GM23338 (cell line): ENCODE results near the gene DNAH17. TPM values are rescaled to one million over a fixed set of nuclear protein-coding genes. Genes with fewer than 3 reads are reported as not detected.

Source experiments
- ATAC-seq: fragments of 200-7000 bp; cut with Tn5 transposase; 3 replicates; pipeline ENCODE4 v1.9.1; 2020
- DNase-seq: peaks from one replicate; pipeline ENCODE4 v3.0.0-alpha.2; 2015; ENCODE audit warnings: low spot score
- H2AFZ ChIP-seq: fragments of 200-600 bp; sonication (generic); 2 replicates; pipeline ENCODE4 v1.8.0; 2016; ENCODE audit warnings: antibody characterized with exemption, mild to moderate bottlenecking, moderate library complexity
- H3F3A ChIP-seq: fragments of 200-600 bp; sonication (generic); replicated peaks from 2 replicates; pipeline ENCODE4 v1.8.0; 2017; ENCODE audit warnings: antibody characterized with exemption, mixed run types, low read depth
- H3K27ac ChIP-seq: fragments of 200-600 bp; sonication (generic); 2 replicates; pipeline ENCODE4 v1.6.1; 2016; ENCODE audit warnings: low read depth
- H3K27me3 ChIP-seq: fragments of 200-600 bp; sonication (generic); 2 replicates; pipeline ENCODE4 v1.8.0; 2016; ENCODE audit warnings: mild to moderate bottlenecking, mixed run types, moderate library complexity; ENCODE audit not compliant: insufficient read depth
- H3K36me3 ChIP-seq: fragments of 200-600 bp; sonication (generic); 2 replicates; pipeline ENCODE4 v1.8.0; 2016; ENCODE audit warnings: mild to moderate bottlenecking; ENCODE audit not compliant: insufficient read depth
- H3K4me1 ChIP-seq: fragments of 200-600 bp; sonication (generic); 2 replicates; pipeline ENCODE4 v1.8.0; 2016; ENCODE audit warnings: mild to moderate bottlenecking, moderate library complexity; ENCODE audit not compliant: insufficient read depth
- H3K4me2 ChIP-seq: fragments of 200-600 bp; sonication (generic); 2 replicates; pipeline ENCODE4 v1.7.1; 2017; ENCODE audit warnings: mixed run types
- H3K4me3 ChIP-seq: fragments of 200-600 bp; sonication (generic); 2 replicates; pipeline ENCODE4 v1.6.1; 2016; ENCODE audit warnings: mixed run types
- H3K79me2 ChIP-seq: fragments of 200-600 bp; sonication (generic); replicated peaks from 2 replicates; pipeline ENCODE4 v1.8.0; 2017; ENCODE audit warnings: mild to moderate bottlenecking; ENCODE audit not compliant: insufficient read depth
- H3K9me2 ChIP-seq: fragments of 200-600 bp; sonication (generic); 2 replicates; pipeline ENCODE4 v1.8.0; 2017; ENCODE audit not compliant: insufficient read depth
- H4K20me1 ChIP-seq: fragments of 200-600 bp; sonication (generic); replicated peaks from 2 replicates; pipeline ENCODE4 v1.8.0; 2017; ENCODE audit warnings: mild to moderate bottlenecking; ENCODE audit not compliant: insufficient read depth
- H3K27ac Mint-ChIP-seq: 2 replicates; pipeline ENCODE4 v1.8.0; 2020; ENCODE audit warnings: inconsistent platforms, mild to moderate bottlenecking, moderate library complexity, mixed read lengths
- H3K27me3 Mint-ChIP-seq: 3 replicates; pipeline ENCODE4 v1.8.0; 2022; ENCODE audit warnings: low read depth, mild to moderate bottlenecking, moderate library complexity, mixed read lengths, inconsistent platforms; ENCODE audit not compliant: insufficient read depth, poor library complexity
- H3K36me3 Mint-ChIP-seq: 3 replicates; pipeline ENCODE4 v1.8.0; 2021; ENCODE audit warnings: low read depth, mild to moderate bottlenecking, inconsistent platforms, moderate library complexity, mixed read lengths
- H3K4me1 Mint-ChIP-seq: 3 replicates; pipeline ENCODE4 v1.8.0; 2020; ENCODE audit warnings: mild to moderate bottlenecking, inconsistent platforms, mixed read lengths
- H3K4me3 Mint-ChIP-seq: 3 replicates; pipeline ENCODE4 v1.8.0; 2021; ENCODE audit warnings: moderate library complexity, mild to moderate bottlenecking, inconsistent platforms, mixed read lengths
- H3K9me3 Mint-ChIP-seq: 3 replicates; pipeline ENCODE4 v1.8.0; 2020; ENCODE audit warnings: moderate library complexity, mild to moderate bottlenecking, inconsistent platforms, mixed read lengths
- CTCF ChIP-seq, 2 experiments: fragments of 200-600 bp in 1 of 2; sonication (generic) in 1 of 2; conservative IDR thresholded peaks; 2 replicates each; pipeline versions ENCODE4 v1.5.1 to v1.6.1; 2016 to 2017; ENCODE audit warnings: antibody characterized with exemption in 2 of 2, low read depth in 2 of 2, mild to moderate bottlenecking in 2 of 2, moderate library complexity in 1 of 2
- EZH2 ChIP-seq: fragments of 200-600 bp; sonication (generic); IDR thresholded peaks from one replicate; pipeline ENCODE4 v1.8.0; 2017; ENCODE audit warnings: antibody characterized with exemption, mild to moderate bottlenecking, low read depth; ENCODE audit not compliant: unreplicated experiment
- JUNB ChIP-seq: IDR thresholded peaks from one replicate; pipeline ENCODE4 v1.6.1; 2016; ENCODE audit warnings: antibody characterized with exemption; ENCODE audit not compliant: unreplicated experiment
- NANOG ChIP-seq: IDR thresholded peaks from 2 replicates; pipeline ENCODE4 v1.6.1; 2016; ENCODE audit warnings: antibody characterized with exemption, borderline replicate concordance
- REST ChIP-seq: IDR thresholded peaks from one replicate; pipeline ENCODE4 v1.6.1; 2018; ENCODE audit warnings: antibody characterized with exemption; ENCODE audit not compliant: unreplicated experiment
- ZNF114 ChIP-seq: fragments of 250-450 bp; sonication (Bioruptor Pico); IDR thresholded peaks from 2 replicates; pipeline ENCODE4 v1.5.0; 2020; ENCODE audit warnings: mild to moderate bottlenecking, moderate library complexity
- ZNF462 ChIP-seq: fragments of 250-450 bp; sonication (Bioruptor Pico); IDR thresholded peaks from 2 replicates; pipeline ENCODE4 v1.5.0; 2020; ENCODE audit warnings: mild to moderate bottlenecking, moderate library complexity
- polyA plus RNA-seq: library from polyadenylated mRNA; unstranded; fragments of >200 nt; fragmentation: Nextera tagmentation; extraction: Ambion mirVana; gene quantifications from 2 replicates; pipeline ENCODE4 v1.2.1, GENCODE V29; 2016
- total RNA-seq: library from RNA; depleted of rRNA; stranded (reverse); fragments of >200 nt; shearing (Covaris generic); gene quantifications from 2 replicates; pipeline ENCODE4 v1.2.3, GENCODE V29; 2014

Gene DNAH17
- total and polyA plus RNA-seq, 2 experiments from 2014 or later: 0.59 to 2.0 TPM

GRCh38 chr17:78605886-78606285, 28.7 kb upstream of the DNAH17 start (continued):
- no peak for TF ChIP-seq REST
- no peak for TF ChIP-seq EZH2
- TF ChIP-seq JUNB: no peak
- TF ChIP-seq ZNF114 (CRISPR knock-in tag): no peak
- TF ChIP-seq CTCF (conservative IDR thresholded peaks at IDR 0.05; ENCODE audit: low read depth in 2 of 2): no peak

- ATAC-seq: no peak
- no peaks in the 10 kb centered on the region for H3K36me3 Mint-ChIP-seq
- TF ChIP-seq ZNF462 (CRISPR knock-in tag) (no peak), REST (no peak), ZNF114 (CRISPR knock-in tag) (no peak), NANOG (no peak)
Observed at GRCh38 chr17:78605429-78605828, 28.2 kb upstream of the DNAH17 start.

More at GRCh38 chr17:78605429-78605828, 28.2 kb upstream of the DNAH17 start:
- no peak overlapping the region for H3K4me3 ChIP-seq
- no peak for DNase-seq
- H3K4me1 ChIP-seq: no peaks in the 10 kb centered on the region
- no peak overlapping the region for H3K4me3 Mint-ChIP-seq
- no peak overlapping the region for H3K27ac Mint-ChIP-seq
- H3K27me3 ChIP-seq: no peaks in the 10 kb centered on the region
- no peak overlapping the region for H2AFZ ChIP-seq
- no peaks in the 10 kb centered on the region for H3K9me2 ChIP-seq
- no peaks in the 10 kb centered on the region for H4K20me1 ChIP-seq
- H3K27ac ChIP-seq: no peak overlapping the region
- no peaks in the 10 kb centered on the region for H3K79me2 ChIP-seq
- no peaks in the 10 kb centered on the region for H3F3A ChIP-seq
- H3K9me3 Mint-ChIP-seq: no peaks in the 10 kb centered on the region
- no peaks in the 10 kb centered on the region for H3K36me3 ChIP-seq
- H3K4me1 Mint-ChIP-seq: peaks cover 5% of the 10 kb centered on the region
- H3K27me3 Mint-ChIP-seq: peaks cover 14% of the 10 kb centered on the region
- H3K4me2 ChIP-seq: no peak overlapping the region
